ENCODE data around the gene LRMDA.

- TF ChIP-seq CTCF (conservative IDR thresholded peaks at IDR 0.05; ENCODE audit: low read depth, low read length) (no peak), EZH2 (IDR thresholded peaks at IDR 0.05; ENCODE audit: borderline replicate concordance, low read depth, low read length, poor library complexity, severe bottlenecking) (peak; percentile 1)
These were observed 29.6 kb upstream of the LRMDA start, which contains the start of gene ZNF503 for GRCh38 chr10:75401569-75402485.
